OCI-LY1 (cell line): ENCODE measurements around the gene SELENOI.

ENCODE experiments used
- H2AFZ ChIP-seq: fragments of 200-600 bp; sonication (generic), shearing (Covaris generic); 2 replicates; pipeline ENCODE4 v1.6.0; 2014; ENCODE audit warnings: antibody characterized with exemption, mild to moderate bottlenecking, low read length
- H3F3A ChIP-seq: fragments of 200-600 bp; sonication (generic), shearing (Covaris generic); 2 replicates; pipeline ENCODE4 v1.6.0; 2014; ENCODE audit warnings: mild to moderate bottlenecking, antibody characterized with exemption, low read length, moderate library complexity; ENCODE audit not compliant: insufficient read depth
- H3K27ac ChIP-seq: fragments of 200-600 bp; sonication (generic); 2 replicates; pipeline ENCODE4 v1.5.1; 2014; ENCODE audit warnings: low read length, mixed run types, mild to moderate bottlenecking, low read depth; ENCODE audit not compliant: poor library complexity, severe bottlenecking
- H3K27me3 ChIP-seq: fragments of 200-600 bp; sonication (generic); 2 replicates; pipeline ENCODE4 v1.6.0; 2014; ENCODE audit warnings: antibody characterized with exemption, mild to moderate bottlenecking, low read length, moderate library complexity; ENCODE audit not compliant: insufficient read depth
- H3K36me3 ChIP-seq: fragments of 200-600 bp; sonication (generic); 2 replicates; pipeline ENCODE4 v1.6.1; 2014; ENCODE audit warnings: mild to moderate bottlenecking, antibody characterized with exemption, low read length, moderate library complexity, mixed read lengths; ENCODE audit not compliant: insufficient read depth
- H3K4me1 ChIP-seq: fragments of 200-600 bp; sonication (generic); 2 replicates; pipeline ENCODE4 v1.5.1; 2014; ENCODE audit warnings: mild to moderate bottlenecking, low read length, moderate library complexity; ENCODE audit not compliant: insufficient read depth, severe bottlenecking
- H3K4me2 ChIP-seq: fragments of 200-600 bp; sonication (generic), shearing (Covaris generic); 2 replicates; pipeline ENCODE4 v1.6.1; 2014; ENCODE audit warnings: low read length
- H3K4me3 ChIP-seq: fragments of 200-600 bp; sonication (generic); 2 replicates; pipeline ENCODE4 v1.5.1; 2014; ENCODE audit warnings: low read length, low read depth, mild to moderate bottlenecking, mixed read lengths; ENCODE audit not compliant: poor library complexity, severe bottlenecking
- H3K79me2 ChIP-seq: fragments of 200-600 bp; shearing (Covaris generic); 2 replicates; pipeline ENCODE4 v1.6.1; 2016; ENCODE audit warnings: mixed run types, low read length, mixed read lengths; ENCODE audit not compliant: insufficient read depth
- H3K9ac ChIP-seq: fragments of 200-600 bp; sonication (generic), shearing (Covaris generic); 2 replicates; pipeline ENCODE4 v1.6.1; 2014; ENCODE audit warnings: mild to moderate bottlenecking, low read length, mixed read lengths
- H3K9me2 ChIP-seq: fragments of 200-600 bp; sonication (generic), shearing (Covaris generic); 2 replicates; pipeline ENCODE4 v1.6.1; 2014; ENCODE audit warnings: low read depth, mild to moderate bottlenecking, low read length, mixed read lengths
- H3K9me3 ChIP-seq: fragments of 200-600 bp; shearing (Covaris generic); 2 replicates; pipeline ENCODE4 v1.6.1; 2014; ENCODE audit warnings: low read length, mixed read lengths
- H4K20me1 ChIP-seq: fragments of 200-600 bp; sonication (generic), shearing (Covaris generic); 2 replicates; pipeline ENCODE4 v1.6.0; 2016; ENCODE audit warnings: mild to moderate bottlenecking, low read length; ENCODE audit not compliant: insufficient read depth
- CTCF ChIP-seq: fragments of 200-600 bp; sonication (generic), shearing (Covaris generic); IDR thresholded peaks from 2 replicates; pipeline ENCODE4 v1.5.1; 2017; ENCODE audit warnings: mild to moderate bottlenecking, antibody characterized with exemption, low read length, moderate library complexity, mixed read lengths
- EZH2 ChIP-seq: fragments of 200-600 bp; sonication (generic), shearing (Covaris generic); IDR thresholded peaks from 2 replicates; pipeline ENCODE4 v1.8.0; 2017; ENCODE audit warnings: borderline replicate concordance, mixed run types, mild to moderate bottlenecking, antibody characterized with exemption, low read length, moderate library complexity, mixed read lengths

SELENOI gene

DNA sequence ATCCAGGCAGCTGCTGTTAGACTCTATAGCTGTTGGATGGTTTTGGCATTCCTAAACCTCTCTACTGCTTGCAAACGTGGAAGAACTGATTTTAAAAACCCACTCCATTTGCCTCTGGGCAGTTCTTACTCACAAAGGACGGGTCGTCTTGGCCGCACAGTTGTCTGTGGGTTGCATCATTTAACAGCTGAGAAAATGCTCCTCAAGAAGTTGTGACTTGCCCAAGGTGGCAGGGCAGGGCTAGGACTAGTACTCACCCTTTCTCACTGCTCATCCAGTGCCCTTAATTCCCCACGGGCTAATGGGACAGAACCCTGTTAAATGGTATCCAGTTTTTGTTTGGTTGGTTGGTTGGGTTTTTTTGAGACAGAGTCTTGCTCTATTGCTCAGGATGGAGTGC, 54.8 kb downstream of the SELENOI start:
- Histone ChIP-seq H2AFZ (no peak overlapping the region), H3K4me2 (no peak overlapping the region), H3K27me3 (no peaks in the 10 kb centered on the region), H4K20me1 (no peaks in the 10 kb centered on the region), H3K79me2 (no peaks in the 10 kb centered on the region), H3K27ac (no peak overlapping the region), H3K9ac (no peak overlapping the region), H3K4me1 (no peaks in the 10 kb centered on the region), H3K36me3 (no peaks in the 10 kb centered on the region), H3F3A (no peaks in the 10 kb centered on the region), H3K4me3 (no peak overlapping the region), H3K9me3 (no peaks in the 10 kb centered on the region), H3K9me2 (no peaks in the 10 kb centered on the region)
- TF ChIP-seq EZH2 = no peak
- TF ChIP-seq CTCF = no peak

- Histone ChIP-seq H3K36me3 (no peaks in the 10 kb centered on the region), H2AFZ (no peak within 1 kb of the TSS), H3K9me2 (no peaks in the 10 kb centered on the region), H3K27ac (no peak within 1 kb of the TSS), H3K4me3 (no peak within 1 kb of the TSS), H3K4me2 (no peak within 1 kb of the TSS), H4K20me1 (no peaks in the 10 kb centered on the region), H3K9me3 (no peaks in the 10 kb centered on the region), H3K27me3 (no peaks in the 10 kb centered on the region), H3K9ac (no peak within 1 kb of the TSS), H3F3A (no peaks in the 10 kb centered on the region), H3K4me1 (no peaks in the 10 kb centered on the region), H3K79me2 (no peaks in the 10 kb centered on the region)
- TF ChIP-seq CTCF (no peak), EZH2 (no peak)
Observed at GRCh38 chr2:26401739-26402541, 56.0 kb downstream of the SELENOI start, which contains the start of gene DRC1. DRC1 (plus strand) TSS chr2:26401920; CDS start chr2:26401990, 70 bp downstream.

DNA sequence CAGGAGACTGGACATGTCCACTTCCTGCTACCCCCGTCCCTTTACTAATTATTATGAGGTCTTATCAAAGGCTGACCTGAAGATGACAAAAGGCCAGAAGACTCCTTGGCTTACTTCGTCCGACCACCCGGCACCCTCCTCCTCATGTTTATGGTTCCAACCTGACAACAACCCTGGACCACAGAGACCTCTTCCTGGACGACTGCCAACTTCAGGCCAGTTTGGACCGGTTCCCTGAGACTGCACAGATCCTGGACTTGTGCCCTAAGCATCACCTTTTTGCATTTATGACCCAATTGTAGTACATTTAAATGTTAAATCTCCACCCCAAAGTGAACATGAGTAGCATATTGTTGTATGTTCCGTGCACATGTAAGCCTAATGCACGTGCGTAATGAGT, 61.6 kb downstream of the SELENOI start:
- Histone ChIP-seq H2AFZ (no peak overlapping the region), H3K4me3 (no peak overlapping the region), H3K9me3 (no peaks in the 10 kb centered on the region), H3F3A (no peaks in the 10 kb centered on the region), H4K20me1 (no peaks in the 10 kb centered on the region), H3K27me3 (no peaks in the 10 kb centered on the region), H3K36me3 (no peaks in the 10 kb centered on the region), H3K79me2 (no peaks in the 10 kb centered on the region), H3K4me2 (no peak overlapping the region), H3K4me1 (peaks cover 9% of the 10 kb centered on the region), H3K9me2 (no peaks in the 10 kb centered on the region), H3K27ac (no peak overlapping the region), H3K9ac (no peak overlapping the region)
- TF ChIP-seq EZH2 (no peak), CTCF (no peak)
